Uterus (tissue), 2 donors: ENCODE measurements around the gene DZIP3.

ENCODE experiments used
- POLR2A ChIP-seq, 2 donors: fragments of 450-650 bp; IDR thresholded peaks; one replicate each; pipeline ENCODE4 v1.6.1; 2016; ENCODE audit warnings: antibody characterized with exemption in 2 of 2, mild to moderate bottlenecking in 1 of 2, moderate library complexity in 1 of 2
- TF ChIP-seq, protein P1 (sequence below), 4 experiments: fragments of 200-600 bp in 2 of 4; fragments of 450-650 bp in 2 of 4; sonication (generic) in 2 of 4; IDR thresholded peaks; one replicate each; pipeline ENCODE4 v1.5.1; 2016 to 2019; ENCODE audit warnings: antibody characterized with exemption in 4 of 4, mild to moderate bottlenecking in 2 of 4, moderate library complexity in 1 of 4

DNA sequence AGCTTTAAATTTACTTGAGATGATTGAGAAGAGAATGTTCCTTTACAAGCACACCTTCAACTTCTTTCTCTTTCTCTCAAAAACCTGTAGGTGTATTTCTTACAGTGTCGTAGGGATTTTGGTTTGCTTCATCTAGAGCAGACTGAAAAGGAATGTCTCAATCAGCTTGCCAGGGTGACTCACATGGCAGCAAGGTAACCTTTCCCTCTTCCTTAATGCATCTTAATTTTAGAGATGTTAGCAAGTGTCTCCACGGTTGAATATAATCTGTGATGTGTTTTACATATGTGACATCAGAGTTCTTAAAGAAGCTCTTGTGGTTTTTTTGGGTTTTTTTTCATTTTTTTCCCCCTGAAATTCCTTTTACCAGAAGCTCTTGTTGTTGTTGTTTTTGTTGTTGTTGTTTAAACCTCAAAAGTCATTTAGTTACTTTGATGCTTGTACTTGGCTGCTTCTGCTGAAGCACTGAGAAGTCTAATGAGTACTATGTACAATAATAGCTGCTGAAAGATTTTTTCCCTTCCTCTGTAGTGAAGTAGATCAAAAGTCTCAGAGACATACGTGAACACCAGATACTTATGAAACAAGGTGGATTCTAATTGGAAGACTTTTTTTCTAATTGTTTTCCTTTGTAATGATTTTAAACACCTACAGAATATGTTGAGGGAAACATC is 84.6 kb downstream of the DZIP3 start:
- no peak for TF ChIP-seq POLR2A (IDR thresholded peaks at IDR 0.05)
- TF ChIP-seq, protein P1, sequence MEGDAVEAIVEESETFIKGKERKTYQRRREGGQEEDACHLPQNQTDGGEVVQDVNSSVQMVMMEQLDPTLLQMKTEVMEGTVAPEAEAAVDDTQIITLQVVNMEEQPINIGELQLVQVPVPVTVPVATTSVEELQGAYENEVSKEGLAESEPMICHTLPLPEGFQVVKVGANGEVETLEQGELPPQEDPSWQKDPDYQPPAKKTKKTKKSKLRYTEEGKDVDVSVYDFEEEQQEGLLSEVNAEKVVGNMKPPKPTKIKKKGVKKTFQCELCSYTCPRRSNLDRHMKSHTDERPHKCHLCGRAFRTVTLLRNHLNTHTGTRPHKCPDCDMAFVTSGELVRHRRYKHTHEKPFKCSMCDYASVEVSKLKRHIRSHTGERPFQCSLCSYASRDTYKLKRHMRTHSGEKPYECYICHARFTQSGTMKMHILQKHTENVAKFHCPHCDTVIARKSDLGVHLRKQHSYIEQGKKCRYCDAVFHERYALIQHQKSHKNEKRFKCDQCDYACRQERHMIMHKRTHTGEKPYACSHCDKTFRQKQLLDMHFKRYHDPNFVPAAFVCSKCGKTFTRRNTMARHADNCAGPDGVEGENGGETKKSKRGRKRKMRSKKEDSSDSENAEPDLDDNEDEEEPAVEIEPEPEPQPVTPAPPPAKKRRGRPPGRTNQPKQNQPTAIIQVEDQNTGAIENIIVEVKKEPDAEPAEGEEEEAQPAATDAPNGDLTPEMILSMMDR (IDR thresholded peaks at IDR 0.05), result no peak
